HepG2 (cell line): Measurements from ENCODE around the gene HOXD8. TPM values are rescaled to one million over a fixed set of nuclear protein-coding genes. Genes with fewer than 3 reads are reported as not detected.

ENCODE experiments used
- PAF1 ChIP-seq: IDR thresholded peaks from 2 replicates; pipeline ENCODE4 v1.6.1; 2016; ENCODE audit warnings: missing genetic modification reagents, missing compliant biosample characterization
- SNAI1 ChIP-seq: sonication (generic); formaldehyde crosslinking; IDR thresholded peaks from 2 replicates; pipeline ENCODE4 v1.5.0; 2020; ENCODE audit warnings: mild to moderate bottlenecking, missing genetic modification reagents, borderline replicate concordance
- ZNF317 ChIP-seq: sonication (generic); formaldehyde crosslinking; IDR thresholded peaks from 2 replicates; pipeline ENCODE4 v1.5.0; 2020; ENCODE audit warnings: mild to moderate bottlenecking, missing genetic modification reagents
- ZNF577 ChIP-seq: sonication (generic); formaldehyde crosslinking; IDR thresholded peaks from 2 replicates; pipeline ENCODE4 v1.4.0; 2020; ENCODE audit warnings: mild to moderate bottlenecking, low read depth, missing genetic modification reagents, borderline replicate concordance
- ZNF7 ChIP-seq: IDR thresholded peaks from 2 replicates; pipeline ENCODE4 v1.6.1; 2016; ENCODE audit warnings: missing biosample characterization, missing genetic modification reagents
- ZNF782 ChIP-seq: sonication (generic); formaldehyde crosslinking; IDR thresholded peaks from 2 replicates; pipeline ENCODE4 v1.4.0; 2020; ENCODE audit warnings: missing genetic modification reagents, mild to moderate bottlenecking, borderline replicate concordance
- polyA plus RNA-seq, 8 experiments: library from polyadenylated mRNA; depleted of rRNA in 3 of 8; stranded (reverse) in 7 of 8; unstranded in 1 of 8; fragments of >200 nt; fragmentation: Illumina TruSeq in 4 of 8; extraction: Trizol in 4 of 8; gene quantifications; 2 replicates each; pipeline versions ENCODE4 v1.2.1 to v1.2.3, GENCODE V29; 2011 to 2016; ENCODE audit warnings: low read depth in 4 of 8, missing spikeins in 1 of 8, mixed read lengths in 1 of 8; ENCODE audit not compliant: insufficient read depth in 1 of 8
- total RNA-seq, 5 experiments: library from RNA; depleted of rRNA; stranded (reverse); fragments of >200 nt; fragmentation: Illumina TruSeq; extraction: Trizol; gene quantifications; 2 replicates each; pipeline ENCODE4 v1.2.3, GENCODE V29; 2016; ENCODE audit warnings: low read depth in 1 of 5
- TF ChIP-seq, protein P1 (sequence below): sonication (generic); formaldehyde crosslinking; IDR thresholded peaks from 2 replicates; pipeline ENCODE4 v1.4.0; 2020; ENCODE audit warnings: missing genetic modification reagents, borderline replicate concordance
- TF ChIP-seq, protein P2 (sequence below): sonication (generic); formaldehyde crosslinking; IDR thresholded peaks from 2 replicates; pipeline ENCODE4 v1.5.0; 2020; ENCODE audit warnings: missing genetic modification reagents, mild to moderate bottlenecking, borderline replicate concordance

The HOXD8 gene
- total and polyA plus RNA-seq, 2 of the 13 experiments (the other 11 are each of a cell fraction or from before 2014, with no cell fraction given) = not detected

GRCh38 chr2:176152350-176153181 is 23.1 kb downstream of the HOXD8 start (continued):
- TF ChIP-seq ZNF782 (CRISPR knock-in tag) = no peak
- TF ChIP-seq, protein P1, sequence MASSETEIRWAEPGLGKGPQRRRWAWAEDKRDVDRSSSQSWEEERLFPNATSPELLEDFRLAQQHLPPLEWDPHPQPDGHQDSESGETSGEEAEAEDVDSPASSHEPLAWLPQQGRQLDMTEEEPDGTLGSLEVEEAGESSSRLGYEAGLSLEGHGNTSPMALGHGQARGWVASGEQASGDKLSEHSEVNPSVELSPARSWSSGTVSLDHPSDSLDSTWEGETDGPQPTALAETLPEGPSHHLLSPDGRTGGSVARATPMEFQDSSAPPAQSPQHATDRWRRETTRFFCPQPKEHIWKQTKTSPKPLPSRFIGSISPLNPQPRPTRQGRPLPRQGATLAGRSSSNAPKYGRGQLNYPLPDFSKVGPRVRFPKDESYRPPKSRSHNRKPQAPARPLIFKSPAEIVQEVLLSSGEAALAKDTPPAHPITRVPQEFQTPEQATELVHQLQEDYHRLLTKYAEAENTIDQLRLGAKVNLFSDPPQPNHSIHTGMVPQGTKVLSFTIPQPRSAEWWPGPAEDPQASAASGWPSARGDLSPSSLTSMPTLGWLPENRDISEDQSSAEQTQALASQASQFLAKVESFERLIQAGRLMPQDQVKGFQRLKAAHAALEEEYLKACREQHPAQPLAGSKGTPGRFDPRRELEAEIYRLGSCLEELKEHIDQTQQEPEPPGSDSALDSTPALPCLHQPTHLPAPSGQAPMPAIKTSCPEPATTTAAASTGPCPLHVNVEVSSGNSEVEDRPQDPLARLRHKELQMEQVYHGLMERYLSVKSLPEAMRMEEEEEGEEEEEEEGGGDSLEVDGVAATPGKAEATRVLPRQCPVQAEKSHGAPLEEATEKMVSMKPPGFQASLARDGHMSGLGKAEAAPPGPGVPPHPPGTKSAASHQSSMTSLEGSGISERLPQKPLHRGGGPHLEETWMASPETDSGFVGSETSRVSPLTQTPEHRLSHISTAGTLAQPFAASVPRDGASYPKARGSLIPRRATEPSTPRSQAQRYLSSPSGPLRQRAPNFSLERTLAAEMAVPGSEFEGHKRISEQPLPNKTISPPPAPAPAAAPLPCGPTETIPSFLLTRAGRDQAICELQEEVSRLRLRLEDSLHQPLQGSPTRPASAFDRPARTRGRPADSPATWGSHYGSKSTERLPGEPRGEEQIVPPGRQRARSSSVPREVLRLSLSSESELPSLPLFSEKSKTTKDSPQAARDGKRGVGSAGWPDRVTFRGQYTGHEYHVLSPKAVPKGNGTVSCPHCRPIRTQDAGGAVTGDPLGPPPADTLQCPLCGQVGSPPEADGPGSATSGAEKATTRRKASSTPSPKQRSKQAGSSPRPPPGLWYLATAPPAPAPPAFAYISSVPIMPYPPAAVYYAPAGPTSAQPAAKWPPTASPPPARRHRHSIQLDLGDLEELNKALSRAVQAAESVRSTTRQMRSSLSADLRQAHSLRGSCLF (CRISPR knock-in tag) = no peak
- TF ChIP-seq ZNF7 (CRISPR knock-in tag) = no peak
- TF ChIP-seq ZNF317 (CRISPR knock-in tag) = no peak
- no peak for TF ChIP-seq SNAI1
- no peak for TF ChIP-seq PAF1 (CRISPR knock-in tag)
- TF ChIP-seq, protein P2, sequence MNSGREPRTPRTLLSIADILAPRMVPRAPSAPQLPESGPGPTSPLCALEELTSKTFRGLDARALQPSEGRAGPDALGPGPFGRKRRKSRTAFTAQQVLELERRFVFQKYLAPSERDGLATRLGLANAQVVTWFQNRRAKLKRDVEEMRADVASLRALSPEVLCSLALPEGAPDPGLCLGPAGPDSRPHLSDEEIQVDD (CRISPR knock-in tag) = no peak
- TF ChIP-seq ZNF577 = no peak
